ENCODE results near the gene SLX4.

- TF ChIP-seq TAF1 (IDR thresholded peaks at IDR 0.05; ENCODE audit: borderline replicate concordance, low read depth, low read length) (no peak), POLR2A (IDR thresholded peaks at IDR 0.05; ENCODE audit: low read depth, low read length) (no peak), POLR2AphosphoS5 (IDR thresholded peaks at IDR 0.05; ENCODE audit: low read depth, low read length) (no peak)
These were observed 74.6 kb downstream of the SLX4 start for GRCh38 chr16:3536851-3537250.

All from GM12892 (cell line).